Nephron progenitor cell (in vitro differentiated cells): ENCODE results near the gene HDAC9.

Source experiments
- DNase-seq: peaks from one replicate; pipeline ENCODE4 v3.0.0; 2021
- H3K27ac Mint-ChIP-seq: 2 replicates; pipeline ENCODE4 v1.8.0; 2021; ENCODE audit warnings: mild to moderate bottlenecking, moderate library complexity, mixed read lengths
- H3K27me3 Mint-ChIP-seq: 2 replicates; pipeline ENCODE4 v1.8.0; 2021; ENCODE audit warnings: mild to moderate bottlenecking, low read depth, mixed read lengths; ENCODE audit not compliant: poor library complexity
- H3K36me3 Mint-ChIP-seq: 2 replicates; pipeline ENCODE4 v1.8.0; 2021; ENCODE audit warnings: low read depth, mixed read lengths
- H3K4me1 Mint-ChIP-seq: 2 replicates; pipeline ENCODE4 v1.8.0; 2021; ENCODE audit warnings: mixed read lengths
- H3K4me3 Mint-ChIP-seq: 2 replicates; pipeline ENCODE4 v1.8.0; 2021; ENCODE audit warnings: mild to moderate bottlenecking, moderate library complexity, mixed read lengths
- H3K9me3 Mint-ChIP-seq: 2 replicates; pipeline ENCODE4 v1.8.0; 2021; ENCODE audit warnings: mild to moderate bottlenecking, moderate library complexity, mixed read lengths
- TF ChIP-seq, protein P1 (sequence below): fragments of 200-600 bp; sonication (generic); IDR thresholded peaks from 2 replicates; pipeline ENCODE4 v1.5.0; 2021; ENCODE audit warnings: antibody characterized with exemption

Gene HDAC9

DNA sequence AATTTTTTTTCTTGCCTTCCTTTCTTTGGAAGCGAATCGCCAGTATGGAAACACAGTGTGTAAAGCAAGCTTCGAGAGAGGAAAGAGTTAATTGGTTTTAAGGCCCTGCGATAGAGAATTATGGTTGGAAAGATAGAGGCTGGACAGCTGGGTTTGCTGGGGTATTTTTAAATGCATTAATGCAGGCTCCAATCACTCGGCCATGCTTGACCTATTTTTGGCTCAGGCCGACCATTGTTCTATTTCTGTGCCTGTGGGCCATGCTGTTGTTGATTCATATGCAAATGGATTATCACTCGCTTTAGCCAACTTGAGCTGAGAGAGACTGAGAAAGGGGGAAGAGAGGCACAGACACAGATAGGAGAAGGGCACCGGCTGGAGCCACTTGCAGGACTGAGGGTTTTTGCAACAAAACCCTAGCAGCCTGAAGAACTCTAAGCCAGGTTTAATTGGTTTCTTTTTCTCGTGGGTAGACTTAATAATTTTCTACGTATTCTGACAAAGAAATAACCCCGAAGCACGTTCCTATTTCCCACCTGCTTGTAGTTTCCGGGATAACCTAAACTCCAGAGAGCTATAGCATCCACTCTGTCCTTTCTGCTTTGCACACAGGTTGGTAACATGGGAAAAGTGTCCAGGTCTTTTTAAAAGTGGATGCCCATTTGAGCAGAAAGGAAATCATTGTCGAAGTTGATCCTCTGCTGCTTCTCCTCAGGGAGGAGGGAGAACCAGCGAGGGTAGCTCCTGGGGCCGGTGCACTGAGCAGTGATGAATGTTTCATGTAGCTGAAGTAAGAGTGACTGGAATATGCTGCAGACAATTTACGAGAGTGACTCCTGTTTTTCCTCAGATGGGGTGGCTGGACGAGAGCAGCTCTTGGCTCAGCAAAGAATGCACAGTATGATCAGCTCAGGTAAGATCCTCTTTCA is at the start of gene HDAC9:
Gene HDAC9, plus strand, starts transcription at position 338 of the 929 bp plus-strand sequence. Its CDS starts 554 bp downstream, at position 892.
- peak; percentile 25 for DNase-seq
- Mint-ChIP-seq H3K4me1 (peaks cover 26% of the 10 kb centered on the region), H3K4me3 (peak within 1 kb of the TSS; percentile 77), H3K9me3 (no peaks in the 10 kb centered on the region), H3K27ac (peak within 1 kb of the TSS; percentile 78), H3K27me3 (peaks cover 4% of the 10 kb centered on the region), H3K36me3 (no peaks in the 10 kb centered on the region)
- TF ChIP-seq, protein P1, sequence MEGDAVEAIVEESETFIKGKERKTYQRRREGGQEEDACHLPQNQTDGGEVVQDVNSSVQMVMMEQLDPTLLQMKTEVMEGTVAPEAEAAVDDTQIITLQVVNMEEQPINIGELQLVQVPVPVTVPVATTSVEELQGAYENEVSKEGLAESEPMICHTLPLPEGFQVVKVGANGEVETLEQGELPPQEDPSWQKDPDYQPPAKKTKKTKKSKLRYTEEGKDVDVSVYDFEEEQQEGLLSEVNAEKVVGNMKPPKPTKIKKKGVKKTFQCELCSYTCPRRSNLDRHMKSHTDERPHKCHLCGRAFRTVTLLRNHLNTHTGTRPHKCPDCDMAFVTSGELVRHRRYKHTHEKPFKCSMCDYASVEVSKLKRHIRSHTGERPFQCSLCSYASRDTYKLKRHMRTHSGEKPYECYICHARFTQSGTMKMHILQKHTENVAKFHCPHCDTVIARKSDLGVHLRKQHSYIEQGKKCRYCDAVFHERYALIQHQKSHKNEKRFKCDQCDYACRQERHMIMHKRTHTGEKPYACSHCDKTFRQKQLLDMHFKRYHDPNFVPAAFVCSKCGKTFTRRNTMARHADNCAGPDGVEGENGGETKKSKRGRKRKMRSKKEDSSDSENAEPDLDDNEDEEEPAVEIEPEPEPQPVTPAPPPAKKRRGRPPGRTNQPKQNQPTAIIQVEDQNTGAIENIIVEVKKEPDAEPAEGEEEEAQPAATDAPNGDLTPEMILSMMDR: no peak

DNA sequence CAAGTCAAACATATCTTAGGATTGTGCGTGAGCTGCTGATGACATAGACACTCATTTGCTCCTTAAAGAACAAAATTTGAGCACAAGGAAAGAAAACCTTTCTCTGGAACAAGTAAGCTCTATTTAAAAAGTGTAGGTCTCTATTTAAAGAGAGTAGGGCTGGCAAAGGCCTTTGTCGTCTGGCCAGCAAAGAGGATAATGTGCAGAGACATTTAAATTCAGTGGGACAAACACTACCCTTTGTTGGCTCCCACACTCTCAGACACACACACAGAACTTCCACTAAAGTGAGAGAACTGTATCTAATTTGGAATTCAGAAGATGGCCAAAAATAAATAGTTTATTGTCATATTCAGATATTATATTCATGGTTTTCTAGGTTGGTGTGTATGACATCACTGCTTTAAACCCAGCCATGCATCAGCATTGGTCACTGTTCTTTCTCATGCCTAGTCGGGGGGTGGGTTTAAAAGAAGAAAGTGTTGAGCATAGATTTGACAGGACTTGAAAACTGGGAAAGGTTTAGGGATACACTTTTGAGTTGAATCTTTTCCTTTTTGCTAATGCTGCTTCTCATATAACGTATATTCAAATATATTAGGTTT is 49.5 kb upstream of the HDAC9 start:
- Mint-ChIP-seq H3K4me3 (no peak overlapping the region), H3K9me3 (no peaks in the 10 kb centered on the region), H3K4me1 (no peaks in the 10 kb centered on the region), H3K36me3 (no peaks in the 10 kb centered on the region), H3K27me3 (no peaks in the 10 kb centered on the region), H3K27ac (no peak overlapping the region)
- TF ChIP-seq, protein P1: no peak
- no peak for DNase-seq

DNA sequence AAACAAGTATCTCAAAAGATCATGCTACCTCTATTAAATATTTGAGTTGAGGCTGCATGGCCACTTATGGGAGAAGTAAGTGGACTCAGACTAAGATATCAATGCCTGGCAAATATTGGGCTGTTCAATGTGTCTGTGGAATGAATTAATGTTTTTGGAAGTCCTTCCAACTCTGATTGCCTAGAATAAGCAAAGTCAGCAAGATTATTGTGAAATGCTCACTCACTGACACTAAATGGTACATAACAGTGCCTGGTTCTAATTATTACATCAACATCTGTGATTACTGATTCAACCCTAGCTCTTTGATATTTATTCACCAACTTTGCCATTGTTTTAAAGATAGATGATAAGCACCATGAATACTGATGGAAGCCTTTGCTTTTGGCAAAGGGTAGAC is 45.5 kb upstream of the HDAC9 start:
- Mint-ChIP-seq H3K9me3 (peaks cover 10% of the 10 kb centered on the region), H3K4me1 (no peaks in the 10 kb centered on the region), H3K36me3 (no peaks in the 10 kb centered on the region), H3K27me3 (no peaks in the 10 kb centered on the region), H3K4me3 (no peak overlapping the region), H3K27ac (no peak overlapping the region)
- DNase-seq: no peak
- TF ChIP-seq, protein P1: no peak

DNA sequence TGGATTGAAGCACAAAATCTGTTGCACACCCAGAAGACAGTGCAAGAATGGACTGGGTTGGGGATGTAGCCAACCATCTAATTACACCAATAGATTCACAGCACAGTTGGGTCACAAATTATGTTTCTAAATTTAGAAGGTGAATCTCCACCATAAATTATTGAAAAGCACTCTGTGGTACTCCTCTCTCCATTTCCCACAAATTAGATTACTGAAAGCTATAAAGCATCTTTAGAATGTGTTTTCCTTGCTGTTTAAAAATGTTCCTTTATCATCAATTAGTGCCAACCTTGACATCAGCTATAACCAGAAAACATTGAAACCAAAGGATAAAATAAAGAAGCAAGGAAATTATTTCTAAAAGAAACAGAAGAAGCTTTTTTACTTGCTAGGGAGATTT is 39.9 kb upstream of the HDAC9 start:
- no peak overlapping the region for H3K4me3 Mint-ChIP-seq
- H3K27me3 Mint-ChIP-seq: no peaks in the 10 kb centered on the region
- no peak for DNase-seq
- peaks cover 7% of the 10 kb centered on the region for H3K4me1 Mint-ChIP-seq
- TF ChIP-seq, protein P1: no peak
- peaks cover 10% of the 10 kb centered on the region for H3K9me3 Mint-ChIP-seq
- H3K36me3 Mint-ChIP-seq: no peaks in the 10 kb centered on the region
- no peak overlapping the region for H3K27ac Mint-ChIP-seq

DNA sequence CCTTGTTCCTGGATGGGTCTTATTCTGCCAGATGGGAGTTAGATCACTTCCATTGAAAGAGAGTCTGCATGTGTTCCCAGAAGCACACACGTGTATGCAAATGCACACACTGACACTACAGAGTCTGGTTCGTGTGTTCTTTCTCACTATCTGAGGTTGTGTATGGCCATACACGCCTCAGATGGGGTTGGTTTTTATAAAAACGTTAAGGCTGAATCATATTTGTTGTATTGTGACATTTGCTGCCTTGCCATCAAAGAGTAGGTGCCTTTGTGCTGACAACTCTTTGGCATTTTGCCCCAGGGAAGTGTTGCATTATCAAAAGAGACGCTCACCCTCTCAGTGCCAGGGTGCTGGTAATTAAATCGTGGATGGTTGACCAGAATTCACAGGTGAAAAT is 37.7 kb upstream of the HDAC9 start:
- H3K27ac Mint-ChIP-seq: no peak overlapping the region
- peaks cover 7% of the 10 kb centered on the region for H3K4me1 Mint-ChIP-seq
- H3K9me3 Mint-ChIP-seq: peaks cover under 1% of the 10 kb centered on the region
- no peaks in the 10 kb centered on the region for H3K36me3 Mint-ChIP-seq
- no peaks in the 10 kb centered on the region for H3K27me3 Mint-ChIP-seq
- no peak overlapping the region for H3K4me3 Mint-ChIP-seq
- TF ChIP-seq, protein P1: no peak
- DNase-seq: no peak
